Measurements from ENCODE around the gene SRSF10.
"Not testable (repeated sequence)": the region's sequence is repeated elsewhere in the genome, so short reads cannot be mapped to it uniquely, and the experiment has no call there.

SRSF10 gene

GRCh38 chr1:23996700-23997229 lies 16.6 kb upstream of the SRSF10 start:
- no peak for DNase-seq

- no peak for DNase-seq
These were observed 15.3 kb upstream of the SRSF10 start for GRCh38 chr1:23995431-23995837.

GRCh38 chr1:23992011-23992410 lies 11.9 kb upstream of the SRSF10 start:
- not testable (repeated sequence) for DNase-seq

GRCh38 chr1:23989263-23989662 lies 9.1 kb upstream of the SRSF10 start:
- DNase-seq = no peak

DNA sequence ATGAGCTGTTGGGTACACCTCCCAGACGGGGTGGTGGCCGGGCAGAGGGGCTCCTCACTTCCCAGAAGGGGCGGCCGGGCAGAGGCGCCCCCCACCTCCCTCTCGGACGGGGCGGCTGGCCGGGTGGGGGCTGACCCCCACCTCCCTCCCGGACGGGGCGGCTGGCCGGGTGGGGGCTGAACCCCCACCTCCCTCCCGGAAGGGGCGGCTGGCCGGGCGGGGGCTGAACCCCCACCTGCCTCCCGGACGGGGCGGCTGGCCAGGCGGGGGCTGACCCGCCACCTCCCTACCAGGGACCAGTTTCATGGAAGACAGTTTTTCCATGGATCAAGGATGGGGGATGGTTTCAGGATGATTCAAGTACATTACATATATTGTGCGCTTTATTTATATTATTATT lies 6.9 kb upstream of the SRSF10 start:
- DNase-seq = not testable (repeated sequence)

DNA sequence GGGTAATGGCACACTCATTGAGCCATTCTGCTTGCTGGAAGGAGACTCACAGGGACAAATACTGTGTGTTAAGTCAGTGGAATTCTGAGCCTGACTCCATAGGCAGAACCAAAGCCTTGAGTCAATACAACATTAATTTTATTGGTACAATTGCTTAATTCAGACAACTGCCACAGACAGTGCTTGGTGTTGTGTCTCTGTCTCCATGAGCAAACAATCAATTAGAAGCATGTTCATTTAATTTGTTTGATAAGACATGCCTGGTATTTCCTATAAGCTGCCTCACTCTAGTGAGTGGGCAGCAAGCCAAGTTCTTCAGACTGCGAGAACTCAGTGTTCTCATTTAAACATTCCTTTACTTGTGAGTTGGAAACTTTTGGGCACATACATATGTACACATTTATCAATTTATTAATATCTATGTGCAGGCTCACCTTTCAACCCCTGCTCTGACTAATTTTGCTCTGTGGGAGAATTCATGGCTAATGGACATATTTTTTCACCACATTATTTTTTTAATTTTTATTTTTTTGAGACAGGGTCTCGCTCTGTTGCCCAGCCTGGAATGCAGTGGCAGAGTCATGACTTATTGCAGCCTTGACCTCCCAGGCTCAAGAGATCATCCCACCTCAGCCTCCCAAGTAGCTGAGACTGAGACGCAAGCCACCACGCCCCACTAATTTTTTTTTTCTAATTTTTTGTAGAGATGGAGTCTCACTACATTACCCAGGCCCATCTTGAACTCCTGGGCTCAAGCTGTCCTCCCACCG lies 4.5 kb upstream of the SRSF10 start:
- no peak for DNase-seq

DNA sequence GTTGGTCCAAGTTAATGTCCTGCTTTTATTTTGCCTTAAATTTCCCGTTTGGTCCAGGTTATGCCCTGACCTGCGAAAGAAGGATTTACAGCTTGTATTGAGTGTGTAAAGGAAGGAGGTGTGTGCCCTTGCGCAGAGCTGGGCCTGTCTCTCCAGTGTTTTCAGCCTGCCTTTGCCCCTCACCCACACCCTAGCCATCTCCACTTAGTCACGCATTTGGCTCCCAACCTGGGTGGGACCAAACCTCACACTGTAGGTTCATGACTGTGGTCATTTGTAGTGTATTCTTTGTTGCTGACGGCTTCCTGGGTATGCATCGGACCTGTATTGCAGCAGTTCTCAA lies 572 bp upstream of the SRSF10 start:
- no peak for DNase-seq

DNA sequence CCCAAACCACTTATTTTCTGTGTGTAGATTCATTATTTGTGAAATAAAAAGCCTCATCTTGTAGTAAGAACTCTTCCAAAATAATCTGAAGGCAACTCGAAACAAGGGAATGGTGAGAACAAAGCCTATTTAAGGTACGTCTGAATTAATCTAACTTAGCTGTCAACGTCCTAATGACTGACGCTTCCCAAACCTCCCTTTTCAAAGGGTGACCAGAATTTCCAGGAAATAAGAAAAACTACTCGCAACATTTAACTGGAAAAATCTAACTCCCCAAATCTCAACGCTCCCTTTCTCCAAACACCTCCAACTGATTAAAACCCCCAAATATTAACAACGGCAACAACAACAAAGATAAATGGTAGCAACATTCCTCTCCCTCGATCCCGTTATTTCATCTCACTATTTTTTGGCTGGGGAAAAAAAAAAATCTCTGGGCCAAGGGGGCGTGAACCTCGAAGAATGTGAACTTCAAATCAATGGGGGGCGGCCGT lies 693 bp downstream of the SRSF10 start:
- no peak for DNase-seq

- DNase-seq = no peak
These were observed 1.3 kb downstream of the SRSF10 start for GRCh38 chr1:23978805-23979204.

GRCh38 chr1:23977854-23978191 lies 2.3 kb downstream of the SRSF10 start:
- no peak for DNase-seq

DNA sequence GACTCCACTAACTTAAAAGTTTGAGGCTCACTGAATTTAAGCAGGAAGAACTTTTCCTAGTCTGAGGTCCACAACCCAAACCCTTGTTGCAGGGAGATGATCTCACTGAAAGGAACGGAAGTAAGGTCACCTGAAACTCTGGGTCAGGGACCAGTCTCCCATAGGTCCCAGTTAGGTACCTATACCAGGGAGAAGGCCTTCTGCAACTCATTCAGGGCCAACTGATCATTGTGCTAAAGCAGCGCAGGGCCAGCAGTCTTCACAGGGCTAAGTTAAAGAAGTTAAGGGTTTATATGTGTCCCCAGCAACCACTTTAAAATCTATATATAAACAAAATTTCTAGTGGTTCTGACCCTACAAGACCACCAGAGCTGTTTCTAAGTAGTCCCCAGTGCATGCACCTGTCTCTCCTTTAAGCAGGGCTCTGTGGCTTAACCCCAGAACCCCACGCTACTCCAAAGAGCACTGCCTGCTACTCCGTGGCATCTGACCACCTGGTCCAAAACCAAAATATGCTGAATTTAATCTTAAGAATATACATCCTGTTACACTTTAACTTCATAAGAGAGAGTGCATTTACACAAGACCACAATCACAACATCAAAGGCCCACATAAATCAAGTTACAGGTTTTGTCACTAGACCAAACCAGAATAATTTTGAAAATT lies 2.8 kb downstream of the SRSF10 start:
- no peak for DNase-seq

DNA sequence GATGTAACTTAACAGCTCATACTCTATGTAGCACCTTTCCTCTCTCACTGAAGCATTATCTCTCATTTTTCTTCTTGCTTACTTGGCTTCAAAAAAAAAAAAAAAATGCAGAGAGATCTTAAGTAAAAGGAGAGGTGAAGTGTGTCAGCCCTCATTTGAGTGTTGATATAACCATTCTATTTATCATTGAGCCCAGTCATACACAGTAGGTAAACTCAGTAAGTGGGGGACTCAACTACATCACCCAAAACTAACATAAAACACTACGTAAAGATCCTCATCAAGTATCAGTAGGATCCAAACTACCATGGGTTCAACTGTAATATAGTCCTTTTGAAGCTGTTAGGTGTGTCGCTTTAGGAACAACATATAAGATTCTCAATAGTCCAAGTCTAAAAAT lies 12.3 kb downstream of the SRSF10 start:
- DNase-seq = no peak

DNA sequence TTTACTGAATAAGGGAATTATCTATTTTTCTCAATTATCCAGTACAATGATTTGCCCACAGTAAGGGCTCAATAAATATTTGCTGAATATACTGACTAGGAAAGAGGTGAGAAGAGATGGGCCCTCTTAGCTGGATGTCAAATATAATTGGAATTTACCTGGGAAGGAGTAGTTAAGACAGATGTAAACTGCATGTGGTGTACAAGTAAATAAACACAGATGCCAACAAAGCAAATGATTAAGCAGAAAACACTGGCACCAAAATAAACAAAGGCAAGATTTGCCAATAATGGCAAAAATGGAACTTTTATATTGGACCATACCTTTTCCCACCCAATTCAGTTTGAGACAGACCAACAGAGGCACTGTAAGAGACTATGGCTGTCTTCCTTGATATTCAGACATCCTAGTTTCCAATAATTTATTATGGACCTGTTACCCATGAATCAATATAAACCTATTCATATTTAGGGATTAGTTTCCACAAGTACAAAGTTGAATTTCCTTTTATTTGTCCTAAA lies 13.1 kb downstream of the SRSF10 start:
- no peak for DNase-seq

DNA sequence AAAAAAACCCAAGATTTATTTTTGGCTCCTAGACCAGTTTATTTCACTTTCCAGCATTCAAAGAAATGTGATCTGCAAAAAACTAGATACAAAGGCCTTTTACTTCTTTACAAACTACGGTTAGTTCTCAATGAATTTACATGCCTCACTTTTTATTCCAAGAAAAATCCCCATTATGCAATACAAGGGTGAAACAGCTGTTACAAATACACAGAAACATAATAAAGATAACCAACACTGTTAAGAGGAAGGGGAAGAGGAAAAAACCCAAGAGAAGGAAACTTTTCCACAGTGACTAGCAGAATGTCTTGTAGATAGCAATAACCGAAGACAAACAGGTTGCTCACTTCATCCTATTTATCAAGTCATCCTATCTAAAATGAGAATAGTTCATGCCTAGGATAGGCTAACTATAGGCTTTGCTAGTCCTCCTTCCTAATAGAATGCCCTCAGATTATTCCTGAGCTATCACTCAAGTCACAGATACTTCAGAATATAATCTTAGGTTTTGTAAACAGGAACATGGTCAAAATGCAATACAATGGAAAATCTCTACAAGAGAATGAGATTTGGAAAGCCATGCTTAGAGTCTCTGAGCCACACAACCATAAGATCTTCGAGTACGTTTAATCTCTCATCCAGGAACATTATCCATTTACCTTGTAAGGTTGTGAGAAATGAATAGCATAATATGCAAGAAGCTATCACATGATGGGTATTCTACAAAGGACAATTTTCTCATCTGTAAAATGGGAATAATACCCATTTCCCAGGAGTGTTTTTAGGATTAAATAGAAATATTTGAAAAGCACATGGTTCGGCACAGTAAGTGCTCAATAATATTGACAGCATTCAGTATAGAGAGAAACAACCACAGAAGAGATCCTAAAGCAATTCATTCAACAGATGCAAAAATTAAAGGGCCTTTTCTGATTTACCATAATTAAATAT lies 15.1 kb downstream of the SRSF10 start:
- DNase-seq = no peak

DNA sequence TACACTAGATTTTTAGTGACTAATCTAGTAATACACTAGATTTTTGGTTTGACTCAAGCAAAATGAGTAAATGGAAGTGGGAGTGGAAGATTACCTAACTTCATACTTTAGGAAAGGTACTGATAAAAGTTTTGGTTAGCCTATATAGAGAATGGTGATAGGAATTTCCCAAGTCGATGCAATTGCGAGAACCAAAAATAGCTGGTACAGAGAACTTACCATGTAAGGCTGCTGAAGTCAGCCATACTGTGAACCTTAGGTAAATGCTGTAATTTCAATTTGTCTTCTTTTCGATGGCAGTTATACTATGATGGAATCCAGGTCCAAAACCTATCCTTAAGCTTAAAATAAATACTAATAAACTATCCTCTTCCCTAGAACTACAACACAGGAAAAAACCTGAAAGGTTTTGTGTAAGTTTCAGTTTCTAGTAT lies 15.9 kb downstream of the SRSF10 start:
- no peak for DNase-seq

DNA sequence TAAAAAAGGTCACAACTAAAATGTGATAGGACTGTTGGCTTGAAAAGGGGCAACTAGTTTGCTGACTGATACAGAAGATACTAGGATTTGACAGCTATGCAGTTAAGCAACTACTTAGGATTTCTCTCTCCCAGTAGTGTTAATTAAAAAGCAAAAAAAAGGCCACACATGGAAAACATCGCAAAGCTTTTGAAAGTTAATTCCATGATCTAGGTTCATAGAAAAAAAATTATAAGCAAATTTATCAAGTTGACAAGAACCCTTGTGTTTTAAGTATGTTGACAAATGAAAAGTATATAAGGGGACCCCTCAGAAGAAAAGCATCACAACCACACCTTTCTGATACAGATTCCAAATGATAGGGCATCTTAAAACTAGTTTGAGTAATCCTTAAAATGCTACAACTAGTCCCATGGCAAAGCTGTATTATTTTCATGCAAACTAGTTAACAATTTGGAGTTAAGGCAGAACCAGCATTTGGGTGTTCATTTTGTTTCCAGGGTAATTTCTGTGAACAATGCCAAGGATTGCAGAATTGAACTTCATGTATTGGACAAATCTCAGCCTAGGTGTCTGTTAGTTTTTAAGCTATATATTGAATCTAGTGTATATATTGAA lies 16.4 kb downstream of the SRSF10 start:
- DNase-seq = no peak

- DNase-seq = no peak
These were observed 19.7 kb downstream of the SRSF10 start for GRCh38 chr1:23960291-23961020.

- peak; percentile 98 for DNase-seq
These were observed 20.5 kb downstream of the SRSF10 start, which contains the start of gene PNRC2 for GRCh38 chr1:23959461-23960290. TSS of gene PNRC2 (plus strand) at chr1:23959828. CDS start at chr1:23961458, 1,630 bp downstream.

DNA sequence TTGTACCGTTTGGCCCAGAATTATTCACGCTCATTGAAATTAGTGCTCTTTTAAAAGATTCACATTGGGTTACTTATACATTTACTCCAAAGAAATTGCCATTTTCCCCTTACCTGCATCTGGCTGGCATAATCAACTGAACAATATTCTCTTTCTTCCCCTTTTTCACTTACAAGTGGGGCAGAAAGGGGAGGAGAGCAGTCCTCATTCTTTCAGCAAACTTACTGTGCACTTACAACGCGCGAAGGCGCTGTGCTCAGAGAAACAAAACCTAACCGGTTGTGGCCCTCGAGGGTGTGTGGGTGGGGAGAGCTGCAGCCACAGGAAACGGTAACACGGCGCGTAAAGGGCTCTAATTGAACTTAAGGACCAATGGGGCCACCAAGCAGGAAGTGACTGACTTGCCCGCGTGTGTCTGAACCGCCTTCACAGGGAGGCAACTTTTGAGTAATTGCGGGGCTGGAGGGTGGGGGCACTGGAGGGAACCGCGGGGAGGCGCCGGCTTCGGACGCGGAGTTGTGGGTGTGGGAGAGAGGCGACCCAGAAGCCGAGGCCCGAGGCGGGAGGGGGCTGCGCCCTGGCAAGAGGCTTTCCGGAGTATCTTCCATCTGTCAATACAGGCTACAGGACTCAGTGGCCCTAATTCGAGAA lies 21.2 kb downstream of the SRSF10 start:
- DNase-seq = peak; percentile 96 to 98

All from NCI-H2081 (cell line).